GM19328 (cell line): ENCODE measurements around the gene ATP4A.
"Not testable (repeated sequence)": the region's sequence is repeated elsewhere in the genome, so short reads cannot be mapped to it uniquely, and the experiment has no call there.

ENCODE experiments used
- ATAC-seq: cut with Tn5 transposase; IDR thresholded peaks from one replicate; pipeline ENCODE4 v1.9.1; 2021; ENCODE audit warnings: mild to moderate bottlenecking, moderate library complexity; ENCODE audit not compliant: unreplicated experiment

The ATP4A gene

DNA sequence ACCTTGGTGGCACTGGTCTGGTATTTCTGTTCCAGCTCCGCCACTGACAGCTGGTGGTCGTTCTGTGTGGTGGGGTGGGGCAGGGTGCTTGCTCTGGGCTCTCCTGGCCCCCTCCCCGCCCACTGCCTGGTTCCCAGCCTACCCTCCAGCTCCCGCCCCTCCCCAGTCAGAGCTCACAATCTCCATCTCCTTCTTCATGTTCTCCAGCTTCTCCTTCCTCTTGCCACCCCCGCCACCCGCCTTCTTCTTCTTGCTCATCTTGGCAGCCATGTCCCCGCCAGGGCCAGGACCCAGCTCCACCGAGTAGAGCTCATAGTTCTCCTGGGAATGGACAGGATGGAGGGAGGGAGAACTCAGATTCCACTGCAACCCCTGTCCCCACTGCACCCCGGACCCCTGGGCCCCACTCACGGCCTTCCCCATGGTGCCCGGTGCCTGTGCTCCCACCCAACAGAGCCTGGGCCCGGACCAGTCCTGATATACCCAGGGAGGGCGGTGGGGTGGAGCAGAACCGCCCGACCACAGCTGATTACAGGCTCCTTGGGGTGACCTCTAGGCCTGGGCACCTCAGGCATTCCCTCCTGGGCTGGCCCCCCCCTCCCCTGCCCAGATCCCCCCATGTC, at the start of gene ATP4A:
ATP4A (minus strand) TSS at position 452 of the 623 bp plus-strand sequence; CDS start at position 423, 29 bp downstream.
- no peak for ATAC-seq

GRCh38 chr19:35612559-35613321, 49.3 kb upstream of the ATP4A start, which contains the start of gene HAUS5:
Gene HAUS5, plus strand, starts transcription at chr19:35612735. Its CDS starts 60 bp downstream, at chr19:35612795.
- ATAC-seq: peak; percentile 77

GRCh38 chr19:35612224-35612558, 48.7 kb upstream of the ATP4A start:
- no peak for ATAC-seq

GRCh38 chr19:35609851-35610353, 46.4 kb upstream of the ATP4A start:
- ATAC-seq: no peak

- no peak for ATAC-seq
Measured at GRCh38 chr19:35608251-35608650, 44.8 kb upstream of the ATP4A start.

- ATAC-seq: no peak
Measured at GRCh38 chr19:35607661-35608060, 44.2 kb upstream of the ATP4A start.

DNA sequence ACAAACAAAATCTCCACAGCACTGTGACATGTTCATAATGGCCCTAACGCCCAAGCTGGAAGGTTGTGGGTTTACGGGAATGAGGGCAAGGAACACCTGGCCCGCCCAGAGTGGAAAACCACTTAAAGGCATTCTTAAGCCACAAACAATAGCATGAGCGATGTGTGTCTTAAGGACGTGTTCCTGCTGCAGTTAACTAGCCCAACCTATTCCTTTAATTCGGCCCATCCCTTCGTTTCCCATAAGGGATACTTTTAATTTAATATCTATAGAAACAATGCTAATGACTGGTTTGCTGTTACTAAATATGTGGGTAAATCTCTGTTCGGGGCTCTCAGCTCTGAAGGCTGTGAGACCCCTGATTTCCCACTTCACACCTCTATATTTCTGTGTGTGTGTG, 43.7 kb upstream of the ATP4A start:
- ATAC-seq: not testable (repeated sequence)

- ATAC-seq: not testable (repeated sequence)
Measured at GRCh38 chr19:35604436-35604835, 41.0 kb upstream of the ATP4A start.

- no peak for ATAC-seq
Measured at GRCh38 chr19:35601971-35602370, 38.5 kb upstream of the ATP4A start.

DNA sequence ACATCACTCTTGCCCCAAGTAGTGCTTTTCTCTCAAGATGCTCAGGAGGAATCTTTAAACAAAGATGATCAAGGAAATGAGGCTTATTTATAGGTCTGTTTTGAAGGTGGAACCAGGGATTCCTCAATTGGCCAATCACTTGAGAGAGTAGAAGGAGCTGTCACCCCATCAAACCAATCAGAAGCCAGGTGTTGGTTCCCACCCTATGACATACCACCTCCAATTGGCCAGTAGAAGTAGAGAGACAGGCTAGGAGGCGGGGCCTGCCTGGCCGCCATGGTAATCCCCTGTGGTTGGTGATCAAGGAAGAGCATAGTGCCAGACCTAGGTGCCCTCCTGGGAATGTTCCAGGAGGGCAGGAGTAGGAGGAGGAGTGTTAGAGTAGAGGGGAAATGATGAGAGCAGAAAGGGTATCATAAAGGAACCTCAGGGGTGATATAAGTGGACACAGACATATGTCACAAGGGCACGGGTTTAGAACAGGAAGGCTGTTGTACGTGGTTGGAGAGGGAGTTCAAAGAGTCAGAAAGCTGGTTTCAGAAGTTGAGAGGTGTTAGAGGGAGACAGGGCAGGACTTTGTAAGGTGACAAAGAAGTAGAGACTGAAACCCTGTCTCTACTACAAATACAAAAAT, 33.0 kb upstream of the ATP4A start:
- ATAC-seq: no peak

DNA sequence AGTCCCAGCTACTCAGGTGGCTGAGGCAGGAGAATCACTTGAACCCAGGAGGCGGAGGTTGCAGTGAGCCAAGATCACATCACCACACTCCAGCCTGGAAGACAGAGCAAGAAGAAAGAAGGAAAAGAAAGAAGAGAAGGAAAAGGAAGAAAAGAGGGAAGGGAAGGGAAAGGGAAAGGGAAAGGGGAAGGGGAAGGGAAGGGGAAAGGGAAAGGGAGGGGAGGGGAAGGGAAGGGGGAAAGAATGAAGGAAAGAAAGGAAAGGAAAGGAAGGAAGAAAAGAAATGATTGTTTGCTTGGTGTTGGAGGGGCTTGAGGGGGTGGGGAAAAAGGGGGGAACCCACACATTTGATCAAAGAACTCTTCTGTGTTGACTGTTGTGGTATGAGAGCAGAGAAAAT, 32.5 kb upstream of the ATP4A start:
- ATAC-seq: no peak

- not testable (repeated sequence) for ATAC-seq
Measured at GRCh38 chr19:35595026-35595425, 31.6 kb upstream of the ATP4A start.

DNA sequence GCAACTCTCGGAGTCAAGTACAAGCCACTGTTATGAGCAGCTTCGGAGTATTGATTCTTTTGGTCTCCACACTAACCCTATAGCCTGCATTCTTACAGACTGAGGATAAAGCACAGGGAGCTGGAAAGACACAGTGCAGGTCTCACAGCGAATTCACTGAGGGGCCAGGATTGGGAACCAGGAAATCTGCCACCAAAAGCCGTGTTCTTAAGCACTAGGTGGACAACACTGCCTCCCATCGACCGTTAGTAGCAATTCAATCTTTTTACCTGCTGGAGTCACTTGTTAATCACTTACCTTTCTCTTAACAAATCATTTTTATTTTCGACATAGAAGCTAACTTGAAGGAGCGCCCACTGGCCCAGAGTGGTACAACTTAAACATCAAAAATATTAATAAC, 28.8 kb upstream of the ATP4A start:
- ATAC-seq: no peak

DNA sequence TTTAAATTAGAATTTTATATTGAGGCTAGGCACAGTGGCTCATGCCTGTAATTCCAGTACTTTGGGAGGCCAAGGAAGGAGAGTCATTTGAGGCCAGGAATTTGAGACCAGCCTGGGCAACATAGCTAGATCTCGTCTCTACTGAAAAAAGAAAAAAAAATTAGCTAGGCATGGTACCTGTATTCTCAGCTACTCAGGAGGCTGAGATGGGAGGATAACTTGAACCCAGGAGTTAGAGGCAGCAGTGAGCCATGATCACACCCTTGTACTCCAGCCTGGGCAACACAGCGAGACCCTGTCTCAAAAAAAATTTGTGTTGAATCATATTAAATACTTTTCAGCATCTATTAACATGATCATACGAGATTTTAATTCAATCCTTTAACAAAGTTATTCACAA, 27.4 kb upstream of the ATP4A start:
- no peak for ATAC-seq

DNA sequence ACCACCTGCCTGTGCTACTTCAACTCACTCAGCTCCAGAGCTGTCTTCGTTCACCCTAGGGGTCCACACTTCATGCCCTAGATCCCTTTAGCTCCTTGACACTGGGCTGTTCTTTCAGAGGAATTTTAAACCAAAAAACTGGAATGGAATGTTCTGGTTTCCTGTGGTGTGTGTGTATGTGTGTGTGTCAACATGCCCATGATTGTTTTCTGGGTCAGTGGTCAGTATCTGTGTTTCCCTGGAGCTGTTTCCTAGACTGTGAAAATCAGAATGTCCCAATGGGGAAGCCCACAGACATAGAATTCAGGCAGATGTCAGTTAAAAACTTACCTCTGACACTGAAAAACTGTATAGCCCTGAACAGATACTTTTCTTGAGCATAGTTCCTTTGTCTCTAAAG, 23.9 kb upstream of the ATP4A start:
- no peak for ATAC-seq

DNA sequence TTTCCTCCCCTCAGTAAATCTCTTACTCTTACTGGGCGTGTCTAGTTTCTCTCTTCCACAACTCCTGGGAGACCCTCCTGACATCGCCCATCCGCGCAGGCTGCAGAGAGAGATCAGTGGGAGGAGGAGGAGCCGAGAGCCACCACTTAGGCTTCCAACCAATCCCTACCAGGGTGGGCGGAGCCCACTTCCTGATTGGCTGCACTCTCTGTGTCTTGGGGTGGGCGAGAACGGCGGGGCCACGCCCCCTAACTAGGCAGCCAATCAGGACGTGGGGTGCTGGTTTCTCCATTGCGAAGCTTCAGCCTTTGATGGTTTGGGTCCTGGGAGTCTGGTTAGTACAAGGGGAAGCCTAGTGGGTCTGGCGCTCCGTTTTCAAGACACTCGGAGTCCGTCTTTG, 22.4 kb upstream of the ATP4A start, which contains the start of gene PMIS2:
PMIS2 (plus strand) TSS at position 326 of the 400 bp plus-strand sequence. CDS start 87 bp downstream, outside the sequence.
- no peak for ATAC-seq

GRCh38 chr19:35582760-35583159, 19.3 kb upstream of the ATP4A start:
- no peak for ATAC-seq

- no peak for ATAC-seq
Measured at GRCh38 chr19:35578707-35579106, 15.2 kb upstream of the ATP4A start.

DNA sequence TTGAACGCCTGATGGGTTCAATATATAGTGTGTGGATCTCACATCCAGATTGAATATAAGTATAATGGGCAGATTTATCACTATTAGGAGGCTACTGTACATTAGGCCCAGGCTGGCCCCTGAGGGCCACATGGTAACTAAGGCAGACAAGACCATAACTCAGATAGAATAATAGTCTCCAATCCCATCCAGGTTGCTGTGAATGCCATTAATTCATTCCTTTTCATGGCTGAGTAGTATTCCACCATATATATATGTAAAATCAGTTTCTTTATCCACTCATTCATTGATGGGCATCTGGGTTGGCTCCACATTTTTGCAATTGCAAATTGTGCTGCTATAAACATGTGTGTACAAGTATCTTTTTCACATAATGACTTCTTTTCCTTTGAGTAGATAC, 14.5 kb upstream of the ATP4A start:
- ATAC-seq: no peak

DNA sequence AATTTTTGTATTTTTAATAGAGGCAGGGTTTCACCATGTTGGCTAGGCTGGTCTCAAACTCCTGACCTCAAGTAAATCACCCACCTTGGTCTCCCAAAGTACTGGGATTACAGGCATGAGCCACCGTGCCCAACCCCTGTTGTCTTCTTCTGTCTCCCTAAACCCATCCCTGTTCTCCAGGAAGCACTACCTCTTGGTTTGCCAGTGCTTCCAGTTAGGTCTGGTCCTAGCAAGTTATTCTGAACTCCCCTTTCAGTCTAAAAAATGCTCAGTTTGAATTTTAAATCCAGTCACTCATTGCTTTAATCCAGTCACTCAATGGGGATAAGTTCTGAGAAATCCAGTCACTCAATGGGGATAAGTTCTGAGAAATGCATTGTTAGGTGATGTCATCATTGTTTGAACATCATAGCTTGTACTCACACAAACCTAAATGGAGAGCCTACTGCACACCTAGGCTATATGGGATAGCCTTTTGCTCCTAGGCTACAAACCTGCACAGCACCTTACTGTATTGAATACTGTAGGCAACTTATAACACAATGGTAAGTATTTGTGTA, 8.0 kb upstream of the ATP4A start:
- no peak for ATAC-seq

DNA sequence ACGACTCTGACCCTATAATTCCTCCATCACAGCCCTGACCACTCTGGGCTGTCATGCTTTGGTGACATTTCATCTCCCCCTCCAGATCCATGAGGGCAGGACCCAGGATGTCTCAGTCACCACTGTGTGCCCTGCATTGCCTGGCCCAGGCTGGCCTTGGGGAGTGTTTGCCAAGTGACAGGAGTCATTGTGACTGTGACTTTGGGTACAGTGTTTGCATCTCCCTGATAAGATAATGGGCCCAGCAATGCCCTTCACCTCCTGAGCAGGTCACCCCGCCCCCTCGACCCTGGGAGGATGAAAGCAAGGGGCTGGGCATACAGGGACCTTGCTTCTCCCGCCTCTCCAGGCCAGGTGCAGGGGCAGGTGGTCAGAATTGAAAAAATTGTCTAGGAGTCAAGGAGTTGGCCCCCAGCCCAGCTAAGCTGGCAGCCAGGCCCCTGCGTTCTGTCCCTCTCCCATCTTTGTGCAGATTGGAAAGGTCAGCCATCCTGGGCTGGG, 5.9 kb upstream of the ATP4A start:
- no peak for ATAC-seq
